SK-N-SH (cell line): Measurements from ENCODE around the gene MAST2. TPM values are rescaled to one million over a fixed set of nuclear protein-coding genes. Genes with fewer than 3 reads are reported as not detected.

Experiments used
- CTCF ChIA-PET: fragments of 300-600, 350-600 bp; formaldehyde crosslinking; extraction: SDS; loops from one replicate; lab custom pipeline; 2021; lab: Yijun Ruan, JAX
- POLR2A ChIA-PET: fragments of 350-600 bp; sonication (Branson Sonifier 250); formaldehyde crosslinking; extraction: SDS; loops from one replicate; lab custom pipeline; 2020; ENCODE audit warnings: antibody characterized with exemption, inconsistent platforms; lab: Yijun Ruan, JAX
- DNase-seq: peaks from one replicate; pipeline ENCODE4 v3.0.0; 2012
- H2AFZ ChIP-seq: fragments of 200-600 bp; sonication (generic); 2 replicates; pipeline ENCODE4 v1.8.1; 2016; ENCODE audit warnings: antibody characterized with exemption, mild to moderate bottlenecking, low read depth
- H3F3A ChIP-seq: fragments of 200-600 bp; sonication (generic); replicated peaks from 2 replicates; pipeline ENCODE3; 2016; ENCODE audit warnings: antibody characterized with exemption, mild to moderate bottlenecking; ENCODE audit not compliant: insufficient read depth
- H3K27ac ChIP-seq, 2 experiments: fragments of 200-500 bp in 1 of 2; fragments of 200-600 bp in 1 of 2; sonication (Bioruptor generic) in 1 of 2; sonication (generic), shearing (Covaris generic) in 1 of 2; 2 replicates each; pipeline versions ENCODE4 v1.5.1 to v1.6.1; 2014 to 2016; ENCODE audit warnings: low read depth in 2 of 2, inconsistent platforms in 1 of 2, low read length in 1 of 2, mild to moderate bottlenecking in 1 of 2, mixed read lengths in 1 of 2
- H3K27me3 ChIP-seq: fragments of 200-600 bp; sonication (generic), shearing (Covaris generic); 2 replicates; pipeline ENCODE4 v1.6.1; 2016; ENCODE audit warnings: mixed run types; ENCODE audit not compliant: insufficient read depth
- H3K36me3 ChIP-seq, 2 experiments: fragments of 200-500 bp in 1 of 2; fragments of 200-600 bp in 1 of 2; sonication (Bioruptor generic) in 1 of 2; sonication (generic) in 1 of 2; replicated peaks in 1 of 2; 2 replicates each; pipeline versions ENCODE3 to v1.5.1; 2014 to 2016; ENCODE audit warnings: low read length in 1 of 2, mild to moderate bottlenecking in 1 of 2; ENCODE audit not compliant: insufficient read depth in 2 of 2, control insufficient read depth in 1 of 2
- H3K4me1 ChIP-seq, 2 experiments: fragments of 200-500 bp in 1 of 2; fragments of 200-600 bp in 1 of 2; sonication (Bioruptor generic) in 1 of 2; sonication (generic), shearing (Covaris generic) in 1 of 2; 2 replicates each; pipeline versions ENCODE4 v1.5.1 to v1.6.1; 2014 to 2016; ENCODE audit warnings: low read depth in 1 of 2, low read length in 1 of 2, mixed run types in 1 of 2; ENCODE audit not compliant: insufficient read depth in 2 of 2, control insufficient read depth in 1 of 2
- H3K4me2 ChIP-seq: fragments of 200-600 bp; sonication (generic), shearing (Covaris generic); 2 replicates; pipeline ENCODE4 v1.6.1; 2017; ENCODE audit warnings: mixed run types
- H3K4me3 ChIP-seq, 2 experiments: fragments of 200-500 bp in 1 of 2; fragments of 200-600 bp in 1 of 2; sonication (Bioruptor generic) in 1 of 2; sonication (generic), shearing (Covaris generic) in 1 of 2; 2 replicates each; pipeline versions ENCODE4 v1.5.1 to v1.8.1; 2014 to 2016; ENCODE audit warnings: low read depth in 2 of 2, inconsistent platforms in 1 of 2, low read length in 1 of 2, mild to moderate bottlenecking in 1 of 2, mixed read lengths in 1 of 2, moderate library complexity in 1 of 2
- H3K79me2 ChIP-seq: fragments of 200-600 bp; sonication (generic); 2 replicates; pipeline ENCODE4 v1.8.1; 2017; ENCODE audit warnings: mild to moderate bottlenecking; ENCODE audit not compliant: insufficient read depth
- H3K9ac ChIP-seq: fragments of 200-600 bp; sonication (generic); 2 replicates; pipeline ENCODE4 v1.6.1; 2017; ENCODE audit warnings: mixed run types
- H3K9me2 ChIP-seq: fragments of 200-600 bp; sonication (generic); 2 replicates; pipeline ENCODE4 v1.6.1; 2017; ENCODE audit warnings: mixed run types
- H3K9me3 ChIP-seq: fragments of 200-600 bp; sonication (generic); 2 replicates; pipeline ENCODE4 v1.6.1; 2017; ENCODE audit warnings: mixed run types, mild to moderate bottlenecking, moderate library complexity
- H4K20me1 ChIP-seq: fragments of 200-600 bp; sonication (generic); 2 replicates; pipeline ENCODE4 v1.6.1; 2017; ENCODE audit warnings: mild to moderate bottlenecking, mixed run types; ENCODE audit not compliant: insufficient read depth
- CHD2 ChIP-seq: fragments of 150-350 bp; IDR thresholded peaks from 2 replicates; pipeline ENCODE4 v1.6.1; 2018; ENCODE audit warnings: low read length; ENCODE audit not compliant: partially characterized antibody
- EZH2phosphoT487 ChIP-seq: fragments of 200-600 bp; sonication (generic); IDR thresholded peaks from 2 replicates; pipeline ENCODE4 v1.6.1; 2017; ENCODE audit warnings: low read depth, mixed run types, mild to moderate bottlenecking, antibody characterized with exemption, moderate library complexity, borderline replicate concordance
- FOXJ3 ChIP-seq: sonication (generic); formaldehyde crosslinking; IDR thresholded peaks from 2 replicates; pipeline ENCODE4 v1.5.1; 2020; ENCODE audit warnings: mild to moderate bottlenecking, missing genetic modification reagents
- MXI1 ChIP-seq: IDR thresholded peaks from 2 replicates; pipeline ENCODE4 v1.6.1; 2012; ENCODE audit warnings: mild to moderate bottlenecking, low read depth, low read length, improper control_type of control experiment
- NFIC ChIP-seq: IDR thresholded peaks from 2 replicates; pipeline ENCODE4 v1.4.0; 2012; ENCODE audit warnings: borderline replicate concordance
- NRF1 ChIP-seq: IDR thresholded peaks from 2 replicates; pipeline ENCODE4 v1.6.1; 2012; ENCODE audit warnings: low read depth, mild to moderate bottlenecking, low read length
- RAD21 ChIP-seq: IDR thresholded peaks from 2 replicates; pipeline ENCODE4 v1.6.1; 2012; ENCODE audit warnings: mild to moderate bottlenecking, low read length
- RCOR1 ChIP-seq: fragments of 150-350 bp; IDR thresholded peaks from 2 replicates; pipeline ENCODE4 v1.6.1; 2017; ENCODE audit warnings: antibody characterized with exemption, low read length
- TAF1 ChIP-seq: IDR thresholded peaks from 2 replicates; pipeline ENCODE4 v1.6.1; 2012; ENCODE audit warnings: low read depth, mild to moderate bottlenecking, low read length, moderate library complexity, borderline replicate concordance
- TCF12 ChIP-seq: IDR thresholded peaks from 2 replicates; pipeline ENCODE4 v1.4.0; 2012
- WGBS: methylation state at CpG from one replicate; pipeline ENCODE4 v1.1.6; 2017; ENCODE audit warnings: low lambda C conversion rate; 5-methylcytosine and 5-hydroxymethylcytosine counted together
- polyA plus RNA-seq, 3 experiments: library from polyadenylated mRNA; depleted of rRNA; stranded (reverse); fragments of >200 nt; gene quantifications; 2 replicates each; pipeline ENCODE4 v1.2.3, GENCODE V29; 2012
- TF ChIP-seq, protein P1 (sequence below): IDR thresholded peaks from 2 replicates; pipeline ENCODE4; 2012
- TF ChIP-seq, protein P2 (sequence below): fragments of 150-350 bp; IDR thresholded peaks from 2 replicates; pipeline ENCODE4 v1.6.1; 2017; ENCODE audit warnings: antibody characterized with exemption, low read length, low read depth, borderline replicate concordance
- TF ChIP-seq, protein P3 (sequence below): IDR thresholded peaks from 2 replicates; pipeline ENCODE4 v1.6.1; 2012; ENCODE audit warnings: mild to moderate bottlenecking, low read depth, low read length, moderate library complexity
- TF ChIP-seq, protein P4 (sequence below): IDR thresholded peaks from 2 replicates; pipeline ENCODE4 v1.4.0; 2012; ENCODE audit warnings: low read depth, borderline replicate concordance
- TF ChIP-seq, protein P5 (sequence below): fragments of 150-350 bp; IDR thresholded peaks from 2 replicates; pipeline ENCODE4 v1.6.1; 2016; ENCODE audit warnings: mild to moderate bottlenecking, low read depth, low read length
- TF ChIP-seq, protein P6 (sequence below): IDR thresholded peaks from 2 replicates; pipeline ENCODE4 v1.4.0; 2012; ENCODE audit warnings: low read depth, borderline replicate concordance

Gene MAST2
- polyA plus RNA-seq, 1 of the 3 experiments (the other 2 are of a cell fraction), result 53.4 TPM

DNA sequence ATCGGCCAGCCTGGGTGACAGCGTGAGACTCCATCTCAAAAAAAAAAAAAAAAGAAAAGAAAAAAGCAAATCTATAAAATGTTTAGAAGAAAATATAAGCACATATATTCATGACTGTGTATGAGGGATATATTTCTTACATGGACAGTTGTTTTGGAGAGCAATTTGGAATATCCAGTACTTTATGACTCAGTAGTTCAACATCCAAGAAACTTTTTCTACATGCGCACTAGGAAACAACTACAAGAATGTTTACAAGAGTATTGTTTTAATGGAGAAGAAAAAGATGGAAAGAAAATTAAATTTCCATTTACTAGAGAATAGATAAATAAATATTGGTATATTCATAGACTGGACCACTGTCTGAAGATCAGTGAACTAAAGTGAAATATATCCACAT, 77.5 kb downstream of the MAST2 start:
- Histone ChIP-seq H3K36me3 (no peaks in the 10 kb centered on the region), H4K20me1 (no peaks in the 10 kb centered on the region), H3K9ac (no peak overlapping the region), H3K9me2 (no peaks in the 10 kb centered on the region), H3K4me2 (no peak overlapping the region), H3K79me2 (peaks cover 26% of the 10 kb centered on the region)
- CTCF ChIA-PET, result interaction anchor here (0.6 to 0.9 kb wide), 6 partner anchors 10 to 330 kb away, joined by 3 read pairs; no protein-coding TSS in a partner anchor
- 87% methylated on average over 3 of the region's 3 CpGs for WGBS
- DNase-seq, result no peak
- TF ChIP-seq, protein P1, sequence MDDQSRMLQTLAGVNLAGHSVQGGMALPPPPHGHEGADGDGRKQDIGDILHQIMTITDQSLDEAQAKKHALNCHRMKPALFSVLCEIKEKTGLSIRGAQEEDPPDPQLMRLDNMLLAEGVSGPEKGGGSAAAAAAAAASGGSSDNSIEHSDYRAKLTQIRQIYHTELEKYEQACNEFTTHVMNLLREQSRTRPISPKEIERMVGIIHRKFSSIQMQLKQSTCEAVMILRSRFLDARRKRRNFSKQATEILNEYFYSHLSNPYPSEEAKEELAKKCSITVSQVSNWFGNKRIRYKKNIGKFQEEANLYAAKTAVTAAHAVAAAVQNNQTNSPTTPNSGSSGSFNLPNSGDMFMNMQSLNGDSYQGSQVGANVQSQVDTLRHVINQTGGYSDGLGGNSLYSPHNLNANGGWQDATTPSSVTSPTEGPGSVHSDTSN, result no peak
- TF ChIP-seq EZH2phosphoT487, result no peak
- TF ChIP-seq RCOR1, result no peak
- TF ChIP-seq RAD21, result no peak
- TF ChIP-seq, protein P2, sequence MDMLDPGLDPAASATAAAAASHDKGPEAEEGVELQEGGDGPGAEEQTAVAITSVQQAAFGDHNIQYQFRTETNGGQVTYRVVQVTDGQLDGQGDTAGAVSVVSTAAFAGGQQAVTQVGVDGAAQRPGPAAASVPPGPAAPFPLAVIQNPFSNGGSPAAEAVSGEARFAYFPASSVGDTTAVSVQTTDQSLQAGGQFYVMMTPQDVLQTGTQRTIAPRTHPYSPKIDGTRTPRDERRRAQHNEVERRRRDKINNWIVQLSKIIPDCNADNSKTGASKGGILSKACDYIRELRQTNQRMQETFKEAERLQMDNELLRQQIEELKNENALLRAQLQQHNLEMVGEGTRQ, result no peak
- no peak for TF ChIP-seq MXI1
- TF ChIP-seq, protein P3, sequence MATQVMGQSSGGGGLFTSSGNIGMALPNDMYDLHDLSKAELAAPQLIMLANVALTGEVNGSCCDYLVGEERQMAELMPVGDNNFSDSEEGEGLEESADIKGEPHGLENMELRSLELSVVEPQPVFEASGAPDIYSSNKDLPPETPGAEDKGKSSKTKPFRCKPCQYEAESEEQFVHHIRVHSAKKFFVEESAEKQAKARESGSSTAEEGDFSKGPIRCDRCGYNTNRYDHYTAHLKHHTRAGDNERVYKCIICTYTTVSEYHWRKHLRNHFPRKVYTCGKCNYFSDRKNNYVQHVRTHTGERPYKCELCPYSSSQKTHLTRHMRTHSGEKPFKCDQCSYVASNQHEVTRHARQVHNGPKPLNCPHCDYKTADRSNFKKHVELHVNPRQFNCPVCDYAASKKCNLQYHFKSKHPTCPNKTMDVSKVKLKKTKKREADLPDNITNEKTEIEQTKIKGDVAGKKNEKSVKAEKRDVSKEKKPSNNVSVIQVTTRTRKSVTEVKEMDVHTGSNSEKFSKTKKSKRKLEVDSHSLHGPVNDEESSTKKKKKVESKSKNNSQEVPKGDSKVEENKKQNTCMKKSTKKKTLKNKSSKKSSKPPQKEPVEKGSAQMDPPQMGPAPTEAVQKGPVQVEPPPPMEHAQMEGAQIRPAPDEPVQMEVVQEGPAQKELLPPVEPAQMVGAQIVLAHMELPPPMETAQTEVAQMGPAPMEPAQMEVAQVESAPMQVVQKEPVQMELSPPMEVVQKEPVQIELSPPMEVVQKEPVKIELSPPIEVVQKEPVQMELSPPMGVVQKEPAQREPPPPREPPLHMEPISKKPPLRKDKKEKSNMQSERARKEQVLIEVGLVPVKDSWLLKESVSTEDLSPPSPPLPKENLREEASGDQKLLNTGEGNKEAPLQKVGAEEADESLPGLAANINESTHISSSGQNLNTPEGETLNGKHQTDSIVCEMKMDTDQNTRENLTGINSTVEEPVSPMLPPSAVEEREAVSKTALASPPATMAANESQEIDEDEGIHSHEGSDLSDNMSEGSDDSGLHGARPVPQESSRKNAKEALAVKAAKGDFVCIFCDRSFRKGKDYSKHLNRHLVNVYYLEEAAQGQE, result no peak
- no peak for TF ChIP-seq NRF1
- TF ChIP-seq TAF1, result no peak
- TF ChIP-seq NFIC, result no peak
- no peak for TF ChIP-seq FOXJ3 (CRISPR knock-in tag)
- TF ChIP-seq, protein P4, sequence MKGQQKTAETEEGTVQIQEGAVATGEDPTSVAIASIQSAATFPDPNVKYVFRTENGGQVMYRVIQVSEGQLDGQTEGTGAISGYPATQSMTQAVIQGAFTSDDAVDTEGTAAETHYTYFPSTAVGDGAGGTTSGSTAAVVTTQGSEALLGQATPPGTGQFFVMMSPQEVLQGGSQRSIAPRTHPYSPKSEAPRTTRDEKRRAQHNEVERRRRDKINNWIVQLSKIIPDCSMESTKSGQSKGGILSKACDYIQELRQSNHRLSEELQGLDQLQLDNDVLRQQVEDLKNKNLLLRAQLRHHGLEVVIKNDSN, result no peak
- TF ChIP-seq TCF12, result no peak
- TF ChIP-seq, protein P5, sequence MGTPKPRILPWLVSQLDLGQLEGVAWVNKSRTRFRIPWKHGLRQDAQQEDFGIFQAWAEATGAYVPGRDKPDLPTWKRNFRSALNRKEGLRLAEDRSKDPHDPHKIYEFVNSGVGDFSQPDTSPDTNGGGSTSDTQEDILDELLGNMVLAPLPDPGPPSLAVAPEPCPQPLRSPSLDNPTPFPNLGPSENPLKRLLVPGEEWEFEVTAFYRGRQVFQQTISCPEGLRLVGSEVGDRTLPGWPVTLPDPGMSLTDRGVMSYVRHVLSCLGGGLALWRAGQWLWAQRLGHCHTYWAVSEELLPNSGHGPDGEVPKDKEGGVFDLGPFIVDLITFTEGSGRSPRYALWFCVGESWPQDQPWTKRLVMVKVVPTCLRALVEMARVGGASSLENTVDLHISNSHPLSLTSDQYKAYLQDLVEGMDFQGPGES, result no peak
- TF ChIP-seq, protein P6, sequence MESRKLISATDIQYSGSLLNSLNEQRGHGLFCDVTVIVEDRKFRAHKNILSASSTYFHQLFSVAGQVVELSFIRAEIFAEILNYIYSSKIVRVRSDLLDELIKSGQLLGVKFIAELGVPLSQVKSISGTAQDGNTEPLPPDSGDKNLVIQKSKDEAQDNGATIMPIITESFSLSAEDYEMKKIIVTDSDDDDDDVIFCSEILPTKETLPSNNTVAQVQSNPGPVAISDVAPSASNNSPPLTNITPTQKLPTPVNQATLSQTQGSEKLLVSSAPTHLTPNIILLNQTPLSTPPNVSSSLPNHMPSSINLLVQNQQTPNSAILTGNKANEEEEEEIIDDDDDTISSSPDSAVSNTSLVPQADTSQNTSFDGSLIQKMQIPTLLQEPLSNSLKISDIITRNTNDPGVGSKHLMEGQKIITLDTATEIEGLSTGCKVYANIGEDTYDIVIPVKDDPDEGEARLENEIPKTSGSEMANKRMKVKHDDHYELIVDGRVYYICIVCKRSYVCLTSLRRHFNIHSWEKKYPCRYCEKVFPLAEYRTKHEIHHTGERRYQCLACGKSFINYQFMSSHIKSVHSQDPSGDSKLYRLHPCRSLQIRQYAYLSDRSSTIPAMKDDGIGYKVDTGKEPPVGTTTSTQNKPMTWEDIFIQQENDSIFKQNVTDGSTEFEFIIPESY, result no peak
- no peak for TF ChIP-seq CHD2
- TF ChIP-seq, all 33 proteins: peak for 0
- POLR2A ChIA-PET, result no interaction called here
- Histone ChIP-seq H3K4me1 (peaks cover 0 to 14% of the 10 kb centered on the region in 2 experiments; a peak in 2 of 4 replicates), H3K9me3 (no peaks in the 10 kb centered on the region), H3K27me3 (no peaks in the 10 kb centered on the region), H3K4me3 (no peak overlapping the region), H2AFZ (no peak overlapping the region), H3K27ac (peak overlapping the region in 1 of 2 experiments; percentile 47; a peak in 2 of 4 replicates), H3F3A (peaks cover 27% of the 10 kb centered on the region)
